Panc1 (cell line): ENCODE data around the gene ALDH5A1.

ENCODE experiments used
- CTCF ChIP-seq: fragments of 450-650 bp; IDR thresholded peaks from 2 replicates; pipeline ENCODE4 v1.5.1; 2017; ENCODE audit warnings: mild to moderate bottlenecking
- SIN3A ChIP-seq: IDR thresholded peaks from 2 replicates; pipeline ENCODE4 v1.6.1; 2012; ENCODE audit warnings: low read depth, mild to moderate bottlenecking, low read length, moderate library complexity, borderline replicate concordance; ENCODE audit not compliant: insufficient read depth

GRCh38 chr6:24546439-24546838 lies 51.7 kb downstream of the ALDH5A1 start:
- no peak for TF ChIP-seq CTCF
- no peak for TF ChIP-seq SIN3A
